Heart left ventricle (tissue), 13 donors: Measurements from ENCODE around the gene CACNB2.

Experiments used
- POLR2A ChIP-seq, 2 donors: fragments of 450-650 bp; IDR thresholded peaks; one replicate each; pipeline ENCODE4 v1.6.1; 2017; ENCODE audit warnings: antibody characterized with exemption in 2 of 2, mild to moderate bottlenecking in 2 of 2, moderate library complexity in 2 of 2
- TF ChIP-seq, protein P1 (sequence below), 12 donors: fragments of 200-600 bp; sonication (generic) in 4 of 12; IDR thresholded peaks; one replicate each; pipeline versions ENCODE4 v1.5.0 to v1.8.0; 2018 to 2022; ENCODE audit warnings: antibody characterized with exemption in 12 of 12, mild to moderate bottlenecking in 5 of 12
- donor health status: ischemic (EF 13 %, LVEDD 7.1; RV severe dilation, severe dysfunction).
- donor health status: DM: no; HTN: yes; CAD: no.
- donor health status: DM: no; HTN: no; CAD: no.
- donor health status: ischemic (EF 25% LVEDD 6.9; RV normal size, moderate dysfunction).
- donor health status: ischemic (EF 25% LVEDD 5.7; RV mildly dilated, moderate dysfunction).
- donor health status: ischemic (EF 35%, LVEDD 5.7; RV mildly dilated, moderate dysfunction).
- donor health status: nonischemic (EF 11% LVEDD 7.7; RV severe dilation, severe dysfunction).
- donor health status: DM: yes; HTN: yes; CAD: no.
- donor health status: PGD.
- donor health status: ischemic (EF 29% LVEDD 5.4; RV normal size, mild dysfunction).
- donor health status: nonischemic (EF 23%, LVEDD 6.1; RV moderate dilation, normal function).

DNA sequence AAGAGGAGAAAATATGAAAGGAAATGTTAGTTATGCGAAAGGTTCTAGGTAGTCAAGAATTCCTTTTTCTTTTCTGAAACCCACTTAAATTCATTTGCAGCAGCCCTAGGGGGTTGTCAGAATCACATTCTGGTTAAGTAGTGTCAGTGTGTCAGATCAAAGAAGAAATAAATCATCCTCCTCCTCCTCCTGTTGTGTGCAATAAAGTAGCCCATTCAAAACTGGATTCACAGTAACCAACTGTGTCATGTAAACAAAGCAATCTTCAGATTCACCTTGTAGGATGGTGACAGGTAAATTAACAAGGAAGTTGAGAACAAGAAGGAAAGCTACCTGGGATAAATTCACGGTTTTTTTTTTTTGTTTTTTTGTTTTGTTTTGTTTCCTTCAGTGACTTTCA, 383.6 kb downstream of the CACNB2 start:
- TF ChIP-seq, protein P1, sequence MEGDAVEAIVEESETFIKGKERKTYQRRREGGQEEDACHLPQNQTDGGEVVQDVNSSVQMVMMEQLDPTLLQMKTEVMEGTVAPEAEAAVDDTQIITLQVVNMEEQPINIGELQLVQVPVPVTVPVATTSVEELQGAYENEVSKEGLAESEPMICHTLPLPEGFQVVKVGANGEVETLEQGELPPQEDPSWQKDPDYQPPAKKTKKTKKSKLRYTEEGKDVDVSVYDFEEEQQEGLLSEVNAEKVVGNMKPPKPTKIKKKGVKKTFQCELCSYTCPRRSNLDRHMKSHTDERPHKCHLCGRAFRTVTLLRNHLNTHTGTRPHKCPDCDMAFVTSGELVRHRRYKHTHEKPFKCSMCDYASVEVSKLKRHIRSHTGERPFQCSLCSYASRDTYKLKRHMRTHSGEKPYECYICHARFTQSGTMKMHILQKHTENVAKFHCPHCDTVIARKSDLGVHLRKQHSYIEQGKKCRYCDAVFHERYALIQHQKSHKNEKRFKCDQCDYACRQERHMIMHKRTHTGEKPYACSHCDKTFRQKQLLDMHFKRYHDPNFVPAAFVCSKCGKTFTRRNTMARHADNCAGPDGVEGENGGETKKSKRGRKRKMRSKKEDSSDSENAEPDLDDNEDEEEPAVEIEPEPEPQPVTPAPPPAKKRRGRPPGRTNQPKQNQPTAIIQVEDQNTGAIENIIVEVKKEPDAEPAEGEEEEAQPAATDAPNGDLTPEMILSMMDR (IDR thresholded peaks at IDR 0.05): no peak
- TF ChIP-seq POLR2A (IDR thresholded peaks at IDR 0.05): no peak
